Subcutaneous abdominal adipose tissue (tissue), 5 donors: Measurements from ENCODE around the gene HOMER2.

Source experiments
- H3K27ac ChIP-seq: one replicate; pipeline ENCODE4 v1.7.0; 2013; ENCODE audit warnings: low read depth, mild to moderate bottlenecking, inconsistent platforms, low read length, moderate library complexity
- H3K27me3 ChIP-seq, 5 donors: one replicate each; pipeline ENCODE4 v1.7.0; 2013; ENCODE audit warnings: low read length in 5 of 5, inconsistent platforms in 1 of 5; ENCODE audit not compliant: control insufficient read depth in 5 of 5, insufficient read depth in 4 of 5
- H3K36me3 ChIP-seq, 5 donors: one replicate each; pipeline ENCODE4 v1.7.0; 2013; ENCODE audit warnings: low read length in 5 of 5; ENCODE audit not compliant: control insufficient read depth in 5 of 5, insufficient read depth in 5 of 5
- H3K4me1 ChIP-seq, 5 donors: one replicate each; pipeline ENCODE4 v1.7.0; 2013; ENCODE audit warnings: low read length in 5 of 5, mild to moderate bottlenecking in 3 of 5, moderate library complexity in 1 of 5; ENCODE audit not compliant: control insufficient read depth in 5 of 5, insufficient read depth in 5 of 5
- H3K4me3 ChIP-seq, 5 donors: one replicate each; pipeline ENCODE4 v1.7.0; 2013; ENCODE audit warnings: low read length in 5 of 5, low read depth in 1 of 5
- H3K9ac ChIP-seq, 5 donors: one replicate each; pipeline ENCODE4 v1.7.0; 2013; ENCODE audit warnings: low read length in 5 of 5, mild to moderate bottlenecking in 4 of 5, moderate library complexity in 3 of 5
- H3K9me3 ChIP-seq, 5 donors: one replicate each; pipeline ENCODE4 v1.7.0; 2013; ENCODE audit warnings: low read length in 5 of 5; ENCODE audit not compliant: control insufficient read depth in 5 of 5
- donor health status: healthy.
- donor health status: healthy.
- donor health status: healthy.
- donor health status: healthy.
- donor health status: healthy.

The HOMER2 gene

GRCh38 chr15:82809308-82810060 is 143.0 kb downstream of the HOMER2 start, which contains the start of gene WHAMM:
WHAMM (plus strand) TSS chr15:82809628; CDS start chr15:82809727, 99 bp downstream.
- H3K4me3 ChIP-seq: peak within 1 kb of the TSS; percentile 75 to 93 (median 90)
- H3K4me1 ChIP-seq: peaks cover 2 to 28% (median 19%) of the 10 kb centered on the region in 5 donors
- H3K9me3 ChIP-seq: no peaks in the 10 kb centered on the region

GRCh38 chr15:82808634-82809041 is 143.9 kb downstream of the HOMER2 start:
- Histone ChIP-seq H3K27ac (peak overlapping the region; percentile 93), H3K4me3 (peak overlapping the region in 1 of 5 donors; percentile 90), H3K9ac (peak overlapping the region in 2 of 5 donors; percentile 30 to 45), H3K36me3 (peaks cover 0 to 4% (median 0%) of the 10 kb centered on the region in 5 donors), H3K27me3 (no peaks in the 10 kb centered on the region), H3K4me1 (peaks cover 2 to 28% (median 19%) of the 10 kb centered on the region in 5 donors), H3K9me3 (no peaks in the 10 kb centered on the region)

More at GRCh38 chr15:82809308-82810060, 143.0 kb downstream of the HOMER2 start, which contains the start of gene WHAMM:
- Histone ChIP-seq H3K36me3 (peaks cover 3 to 13% (median 6%) of the 10 kb centered on the region in 5 donors), H3K9ac (peak within 1 kb of the TSS; percentile 59 to 99 (median 97)), H3K27ac (peak within 1 kb of the TSS; percentile 93), H3K27me3 (no peaks in the 10 kb centered on the region)

GRCh38 chr15:82807920-82808633 is 144.4 kb downstream of the HOMER2 start:
- Histone ChIP-seq H3K4me1 (peaks cover 2 to 28% (median 19%) of the 10 kb centered on the region in 5 donors), H3K4me3 (no peak overlapping the region), H3K27ac (no peak overlapping the region), H3K36me3 (peaks cover 0 to 3% (median 0%) of the 10 kb centered on the region in 5 donors), H3K9ac (no peak overlapping the region), H3K9me3 (no peaks in the 10 kb centered on the region), H3K27me3 (no peaks in the 10 kb centered on the region)

- Histone ChIP-seq H3K27ac (no peak within 1 kb of the TSS), H3K4me3 (no peak within 1 kb of the TSS), H3K9ac (no peak within 1 kb of the TSS), H3K4me1 (peaks cover 2 to 14% (median 11%) of the 10 kb centered on the region in 5 donors), H3K27me3 (no peaks in the 10 kb centered on the region), H3K9me3 (no peaks in the 10 kb centered on the region), H3K36me3 (no peaks in the 10 kb centered on the region)
These were observed 146.5 kb downstream of the HOMER2 start, which contains the start of gene FSD2 for GRCh38 chr15:82805994-82806406. FSD2 (minus strand) TSS chr15:82806069; CDS start chr15:82787390, 18,679 bp downstream.

- H3K4me1 ChIP-seq: peaks cover 2 to 6% (median 5%) of the 10 kb centered on the region in 5 donors
- no peak overlapping the region for H3K27ac ChIP-seq
- H3K9me3 ChIP-seq: no peaks in the 10 kb centered on the region
- H3K9ac ChIP-seq: no peak overlapping the region
- H3K36me3 ChIP-seq: no peaks in the 10 kb centered on the region
- H3K4me3 ChIP-seq: no peak overlapping the region
- peaks cover 0 to 3% (median 0%) of the 10 kb centered on the region in 5 donors for H3K27me3 ChIP-seq
These were observed 148.0 kb downstream of the HOMER2 start for GRCh38 chr15:82804575-82804949.

GRCh38 chr15:82803793-82804574 is 148.5 kb downstream of the HOMER2 start:
- Histone ChIP-seq H3K27ac (no peak overlapping the region), H3K4me1 (peaks cover 0 to 4% (median 3%) of the 10 kb centered on the region in 5 donors), H3K4me3 (no peak overlapping the region), H3K36me3 (no peaks in the 10 kb centered on the region), H3K9ac (no peak overlapping the region), H3K9me3 (no peaks in the 10 kb centered on the region), H3K27me3 (peaks cover 0 to 5% (median 0%) of the 10 kb centered on the region in 5 donors)

- H3K27ac ChIP-seq: no peak overlapping the region
- H3K4me3 ChIP-seq: no peak overlapping the region
- H3K9me3 ChIP-seq: no peaks in the 10 kb centered on the region
- no peaks in the 10 kb centered on the region for H3K4me1 ChIP-seq
- no peak overlapping the region for H3K9ac ChIP-seq
- peaks cover 0 to 5% (median 0%) of the 10 kb centered on the region in 5 donors for H3K27me3 ChIP-seq
- no peaks in the 10 kb centered on the region for H3K36me3 ChIP-seq
These were observed 150.0 kb downstream of the HOMER2 start for GRCh38 chr15:82802497-82802896.

- no peaks in the 10 kb centered on the region for H3K9me3 ChIP-seq
- peaks cover 0 to 5% (median 0%) of the 10 kb centered on the region in 5 donors for H3K27me3 ChIP-seq
- no peak overlapping the region for H3K4me3 ChIP-seq
- no peaks in the 10 kb centered on the region for H3K36me3 ChIP-seq
- no peak overlapping the region for H3K9ac ChIP-seq
- H3K27ac ChIP-seq: no peak overlapping the region
- no peaks in the 10 kb centered on the region for H3K4me1 ChIP-seq
These were observed 153.2 kb downstream of the HOMER2 start for GRCh38 chr15:82799183-82799841.
